Stimulated activated CD8-positive, alpha-beta memory T cell treated with anti-CD3 and anti-CD28 coated beads, Interleukin-4, amount 100 ng/mL, for 48 hours (primary cell): ENCODE results near the gene TACC2.
"Not testable (repeated sequence)": the region's sequence is repeated elsewhere in the genome, so short reads cannot be mapped to it uniquely, and the experiment has no call there.

ENCODE experiments used
- DNase-seq: peaks from one replicate; pipeline ENCODE4 v3.0.0-alpha.2; 2020

The TACC2 gene

DNA sequence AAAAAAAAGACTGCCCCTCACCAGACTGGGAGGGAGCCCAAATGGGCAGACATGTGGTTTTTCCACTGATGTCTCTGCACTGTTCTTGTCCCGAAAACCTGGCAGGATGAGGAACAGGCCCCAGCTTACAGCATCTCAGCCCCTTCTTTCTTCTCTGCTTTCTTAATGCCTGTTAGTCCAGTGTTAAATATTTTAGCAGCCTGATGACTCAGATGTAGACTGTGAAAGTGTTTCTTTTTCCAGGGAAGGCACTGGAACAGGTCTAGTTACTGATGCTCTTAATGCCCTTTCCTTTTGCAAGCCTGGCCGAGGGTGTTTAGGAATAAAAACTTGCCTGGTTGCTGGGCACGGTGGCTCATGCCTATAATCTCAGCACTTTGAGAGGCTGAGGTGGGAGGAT is 107.7 kb downstream of the TACC2 start:
- no peak for DNase-seq

GRCh38 chr10:122097935-122098334 is 109.0 kb downstream of the TACC2 start:
- DNase-seq = no peak

GRCh38 chr10:122098924-122099323 is 110.0 kb downstream of the TACC2 start:
- DNase-seq = no peak

DNA sequence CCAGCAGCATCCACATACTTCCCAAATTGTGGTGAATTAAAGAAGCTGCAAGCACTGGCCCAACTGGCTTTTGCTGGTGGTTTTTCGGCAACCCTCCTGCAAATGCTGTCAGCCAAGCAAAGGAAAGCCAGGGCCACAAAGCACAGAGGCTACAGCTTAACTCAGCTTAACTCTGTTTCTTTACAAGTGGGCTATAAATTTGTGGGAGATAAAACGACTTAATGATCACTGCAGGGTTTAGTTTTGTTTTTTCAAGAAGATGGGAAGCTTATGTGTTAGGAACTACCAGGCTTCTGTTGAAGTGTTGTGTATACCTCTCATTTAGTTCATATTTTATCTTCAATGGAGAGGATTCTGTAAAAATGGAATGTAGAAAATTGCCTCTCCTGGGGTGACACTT is 110.6 kb downstream of the TACC2 start:
- DNase-seq = no peak

- DNase-seq = no peak
Observed at GRCh38 chr10:122102146-122102868, 113.3 kb downstream of the TACC2 start.

- no peak for DNase-seq
Observed at GRCh38 chr10:122102869-122103525, 114.0 kb downstream of the TACC2 start.

DNA sequence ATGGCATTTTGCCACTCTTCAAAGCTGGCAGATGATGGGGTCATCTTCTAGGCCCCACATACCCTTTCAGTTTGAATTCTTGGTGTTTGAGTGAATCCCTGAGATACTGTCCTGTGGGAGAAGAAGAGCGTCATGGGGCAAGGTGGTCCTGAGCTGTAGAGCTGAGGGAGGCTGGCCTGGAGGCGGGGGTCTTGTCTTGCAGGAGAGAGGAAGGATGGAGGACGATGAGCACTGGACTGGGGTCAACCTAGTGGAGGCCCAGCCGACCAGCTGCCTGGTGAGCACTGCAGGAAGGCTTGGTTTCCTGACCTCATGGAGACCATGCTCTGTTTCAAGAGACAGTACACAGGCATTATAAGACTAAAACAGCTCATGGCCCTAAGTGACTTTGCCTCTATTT is 114.6 kb downstream of the TACC2 start:
- no peak for DNase-seq

DNA sequence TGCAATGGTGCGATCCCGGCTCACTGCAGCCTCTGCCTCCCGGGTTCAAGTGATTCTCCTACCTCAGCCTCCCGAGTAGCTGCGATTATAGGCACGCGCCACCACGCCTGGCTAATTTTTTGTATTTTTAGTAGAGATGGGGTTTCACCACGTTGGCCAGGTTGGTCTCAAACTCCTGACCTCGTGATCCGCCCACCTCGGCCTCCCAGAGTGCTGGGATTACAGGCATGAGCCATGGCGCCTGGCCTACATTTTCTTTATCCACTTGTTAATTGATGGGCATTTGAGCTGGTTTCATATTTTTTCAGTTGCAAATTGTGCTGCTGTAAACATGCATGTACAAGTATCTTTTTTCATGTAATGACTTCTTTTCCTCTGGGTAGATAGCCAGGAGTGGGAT is 119.8 kb downstream of the TACC2 start:
- not testable (repeated sequence) for DNase-seq

DNA sequence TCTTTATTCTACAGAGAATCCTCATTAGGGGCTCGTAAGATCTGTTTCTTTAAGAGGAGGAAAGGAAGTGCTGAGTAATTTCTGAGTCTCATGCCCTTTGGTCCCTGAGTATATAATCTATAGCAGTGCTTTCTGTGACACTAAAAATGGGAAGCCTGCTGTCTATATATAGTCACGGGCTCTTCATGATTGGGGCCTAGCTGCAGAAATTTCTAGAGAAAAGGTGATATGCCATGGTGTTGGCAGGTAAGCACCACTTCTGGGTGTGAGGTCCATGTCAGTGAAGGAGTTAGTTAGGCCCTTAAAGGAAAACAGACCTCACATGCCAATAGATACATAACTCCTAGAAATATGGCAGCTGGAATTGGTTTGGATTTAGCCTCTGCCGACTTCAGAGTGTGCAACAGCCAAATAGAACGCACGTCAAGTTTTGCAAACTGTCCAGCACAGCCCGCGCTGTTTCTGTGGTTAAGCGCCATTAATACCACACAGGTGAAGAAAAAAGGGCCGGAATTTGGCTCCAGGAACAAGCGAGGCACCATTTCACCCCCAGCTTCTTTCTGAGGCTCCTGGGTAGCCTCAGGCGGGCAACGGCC is 123.2 kb downstream of the TACC2 start:
- no peak for DNase-seq

GRCh38 chr10:122112625-122113160 is 123.7 kb downstream of the TACC2 start:
- DNase-seq = no peak

DNA sequence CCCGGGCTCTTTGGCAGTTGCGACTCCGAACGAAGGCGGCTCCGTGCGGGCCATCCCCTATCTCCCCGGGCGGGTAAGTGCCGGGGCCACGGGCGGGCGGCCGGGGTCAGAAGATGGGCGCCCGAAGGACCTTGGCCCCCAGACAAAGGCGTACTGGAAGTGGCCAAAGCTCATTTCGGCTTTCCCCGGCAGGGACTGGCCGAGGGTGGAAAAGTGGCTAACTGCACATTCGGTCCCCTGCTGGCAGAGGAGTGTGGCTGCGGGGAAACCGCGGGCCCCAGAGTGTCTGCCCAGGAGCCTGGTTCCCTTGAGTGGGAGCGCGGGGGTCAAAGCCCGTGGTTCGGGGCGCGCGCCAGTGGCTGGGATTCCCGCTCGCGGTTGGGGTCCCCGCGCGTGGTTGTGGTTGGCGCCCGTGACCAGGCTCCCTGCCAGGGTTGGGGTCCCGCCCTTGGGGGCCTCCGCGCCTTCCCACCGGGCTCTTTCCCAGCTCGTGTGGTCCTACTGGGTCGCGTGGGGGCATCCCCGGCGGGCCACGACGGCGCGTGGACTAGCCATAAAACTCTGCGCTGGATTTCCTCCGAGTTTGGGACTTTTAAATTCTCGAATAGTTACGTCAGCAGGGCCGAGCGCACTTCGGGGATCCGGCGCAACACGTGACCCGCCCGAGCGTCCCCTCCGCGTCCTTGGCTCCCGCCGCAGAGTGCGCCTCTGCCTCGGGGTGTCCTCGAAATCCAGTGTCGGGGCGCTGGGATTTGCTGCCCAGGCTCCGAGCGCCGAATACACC is 124.4 kb downstream of the TACC2 start:
- DNase-seq = peak; percentile 30

GRCh38 chr10:122113945-122114747 is 125.2 kb downstream of the TACC2 start:
- no peak for DNase-seq

- no peak for DNase-seq
Observed at GRCh38 chr10:122115874-122116273, 126.9 kb downstream of the TACC2 start.

DNA sequence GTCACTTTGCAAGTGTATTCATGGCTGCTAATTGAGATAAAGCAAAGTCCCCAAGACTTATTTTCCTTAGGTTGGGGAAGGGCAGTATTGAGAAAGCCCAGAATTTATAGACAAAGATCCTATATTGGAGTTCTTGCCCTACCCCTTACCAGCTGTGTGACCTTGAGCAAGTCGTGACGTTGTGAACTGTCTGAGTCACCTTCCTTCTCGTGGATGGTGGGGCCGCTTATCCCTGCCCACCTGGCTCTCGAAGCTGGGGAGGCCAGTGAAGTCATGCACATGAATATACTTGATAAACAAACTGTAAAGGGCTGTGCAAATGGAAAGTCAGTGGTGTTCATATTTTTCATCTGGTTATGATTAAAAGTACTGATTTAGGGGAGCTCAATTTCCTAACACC is 127.4 kb downstream of the TACC2 start:
- DNase-seq = no peak

DNA sequence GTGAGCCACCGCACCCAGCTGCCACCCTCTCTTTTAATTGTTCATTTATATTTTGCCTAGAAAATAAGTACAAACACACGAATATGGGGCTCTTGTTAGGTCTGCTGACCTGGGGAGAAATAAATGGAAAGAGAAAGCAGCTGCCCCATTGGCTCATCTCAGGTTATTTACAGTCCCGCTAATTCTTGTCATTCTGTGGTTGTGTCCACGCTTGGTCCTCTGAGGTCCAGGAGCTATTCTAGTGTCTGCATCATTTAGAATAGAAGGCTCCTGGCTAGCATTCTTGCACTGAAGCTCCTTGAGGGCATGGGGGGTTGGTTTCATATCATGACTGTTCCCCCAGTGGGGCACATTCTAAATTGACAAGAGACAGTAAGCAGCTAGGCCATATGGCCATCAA is 128.5 kb downstream of the TACC2 start:
- no peak for DNase-seq

DNA sequence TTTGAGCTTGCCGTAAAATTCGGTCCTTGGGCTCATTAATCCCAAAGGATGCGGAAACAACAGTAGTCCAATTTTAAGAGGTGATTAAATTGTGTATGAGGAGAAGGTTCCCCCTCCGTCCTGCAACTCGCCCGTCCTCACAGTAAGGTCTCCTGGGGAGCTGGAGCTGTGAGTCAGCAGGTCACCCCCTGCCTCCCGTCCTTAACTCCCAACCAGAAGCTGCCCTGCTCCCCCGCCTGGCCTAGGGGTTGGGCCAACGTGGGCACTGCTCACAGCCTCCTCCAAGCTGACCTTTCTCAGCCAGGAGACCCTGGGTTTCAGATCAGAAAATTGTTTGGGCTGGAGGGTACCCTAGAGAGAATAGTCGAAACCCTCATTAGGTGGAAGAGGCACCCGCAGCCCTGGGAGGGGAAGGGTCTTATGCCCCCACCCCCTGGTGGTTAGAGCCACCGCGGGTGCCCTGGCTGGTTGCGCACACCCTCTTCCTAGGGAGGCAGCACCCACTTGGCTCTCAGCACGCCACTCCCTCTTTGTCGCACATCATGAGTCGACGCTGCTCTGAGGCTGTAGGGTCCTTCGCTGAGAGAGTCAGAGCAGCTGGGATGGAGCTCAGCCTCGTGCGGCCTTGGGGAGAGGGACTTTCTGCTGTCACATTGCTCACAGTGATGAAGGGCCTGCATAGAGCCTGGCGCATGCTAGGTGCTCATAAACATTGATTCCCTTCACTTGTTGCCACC is 131.2 kb downstream of the TACC2 start:
- DNase-seq = no peak

DNA sequence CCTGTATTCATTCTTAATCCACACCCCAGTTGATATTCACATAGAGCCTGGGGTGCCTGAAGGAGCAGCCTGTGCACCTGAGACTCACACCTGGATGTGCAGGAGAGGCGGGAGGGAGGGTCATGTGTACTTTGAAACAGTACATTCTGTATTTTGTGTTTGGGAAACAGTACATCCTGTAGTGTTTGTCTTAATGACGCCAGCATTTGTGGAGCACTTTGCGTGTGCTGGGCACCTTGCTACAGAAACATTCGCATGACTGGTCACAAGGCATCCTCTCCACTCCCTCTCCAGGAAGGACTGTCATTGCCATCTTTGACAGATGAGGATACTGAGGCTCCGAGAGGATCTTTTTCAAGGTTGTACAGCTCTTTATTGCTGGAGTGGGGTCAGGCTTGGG is 132.1 kb downstream of the TACC2 start:
- DNase-seq = no peak

DNA sequence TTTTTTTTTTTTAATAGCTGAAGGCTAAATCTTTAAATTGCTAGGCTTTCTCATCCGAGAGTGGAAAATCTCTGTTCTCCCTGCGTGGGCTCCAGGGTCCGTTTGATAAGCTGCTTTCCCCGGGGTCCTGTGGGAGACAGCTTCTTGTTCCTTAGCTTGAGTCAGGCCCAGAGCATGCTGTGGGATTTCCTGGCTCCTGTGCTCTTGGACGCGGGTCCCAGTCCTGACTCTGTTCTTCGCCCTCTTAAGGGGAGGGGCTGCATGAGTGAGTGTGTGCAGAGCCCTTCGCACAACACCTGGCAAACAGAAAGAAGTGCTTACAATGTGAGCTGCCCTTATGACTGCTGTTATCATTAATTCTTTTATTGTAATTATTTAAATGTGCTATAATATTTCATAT is 133.5 kb downstream of the TACC2 start:
- no peak for DNase-seq

DNA sequence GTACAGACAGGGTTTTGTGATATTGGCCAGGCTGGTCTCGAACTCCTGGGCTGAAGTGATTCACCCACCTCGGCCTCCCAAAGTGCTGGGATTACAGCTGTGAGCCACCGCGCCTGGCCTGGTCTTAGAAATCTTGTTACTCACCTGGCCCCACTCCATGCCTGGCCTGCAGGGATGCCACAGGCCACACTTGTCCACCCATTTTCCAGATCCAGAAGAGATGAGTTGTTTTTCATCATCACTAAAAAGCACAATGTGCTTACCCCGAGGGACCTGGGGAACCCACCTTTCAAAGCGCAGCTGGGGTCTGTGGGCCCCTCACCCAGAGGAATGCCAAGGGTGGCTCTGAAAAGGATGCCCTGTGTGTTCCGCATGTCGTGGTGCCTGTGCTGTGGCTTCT is 134.2 kb downstream of the TACC2 start:
- DNase-seq = no peak

GRCh38 chr10:122124342-122124741 is 135.4 kb downstream of the TACC2 start:
- no peak for DNase-seq

- DNase-seq = no peak
Observed at GRCh38 chr10:122124808-122125207, 135.8 kb downstream of the TACC2 start.
